HepG2 (cell line): ENCODE data around the gene PKM. TPM values are rescaled to one million over a fixed set of nuclear protein-coding genes. Genes with fewer than 3 reads are reported as not detected.

Experiments used
- AGO2 ChIP-seq: fragments of 200-400 bp; formaldehyde crosslinking; optimal IDR thresholded peaks from 2 replicates; pipeline ENCODE3; 2017; ENCODE audit warnings: mild to moderate bottlenecking, low read depth, low read length, moderate library complexity
- AHR ChIP-seq: IDR thresholded peaks from 2 replicates; pipeline ENCODE4 v1.6.1; 2018; ENCODE audit warnings: missing genetic modification reagents, missing compliant biosample characterization
- BRD4 ChIP-seq: sonication (generic); formaldehyde crosslinking; IDR thresholded peaks from 2 replicates; pipeline ENCODE4 v1.4.0; 2020; ENCODE audit warnings: missing genetic modification reagents
- CBFB ChIP-seq: sonication (generic); formaldehyde crosslinking; IDR thresholded peaks from 2 replicates; pipeline ENCODE4 v1.4.0; 2020; ENCODE audit warnings: missing genetic modification reagents
- CENPX ChIP-seq: sonication (generic); formaldehyde crosslinking; IDR thresholded peaks from 2 replicates; pipeline ENCODE4 v1.9.0; 2021; ENCODE audit warnings: mild to moderate bottlenecking, missing genetic modification reagents, moderate library complexity
- CHCHD3 ChIP-seq: sonication (generic); formaldehyde crosslinking; IDR thresholded peaks from 2 replicates; pipeline ENCODE4 v1.8.0; 2022; ENCODE audit warnings: mild to moderate bottlenecking, missing genetic modification reagents, moderate library complexity
- GABPA ChIP-seq, 2 experiments: IDR thresholded peaks; 2 replicates each; pipeline ENCODE4 v1.6.1; 2011 to 2016; ENCODE audit warnings: low read depth in 2 of 2, low read length in 1 of 2, missing biosample characterization in 1 of 2, missing genetic modification characterization in 1 of 2
- HIC2 ChIP-seq: sonication (generic); formaldehyde crosslinking; IDR thresholded peaks from 2 replicates; pipeline ENCODE4 v1.9.0; 2022; ENCODE audit warnings: low read depth, missing genetic modification reagents
- IRX3 ChIP-seq: sonication (generic); formaldehyde crosslinking; IDR thresholded peaks from 2 replicates; pipeline ENCODE4 v1.8.1; 2023; ENCODE audit warnings: mild to moderate bottlenecking, low read depth, missing genetic modification reagents, borderline replicate concordance
- JDP2 ChIP-seq: sonication (generic); formaldehyde crosslinking; IDR thresholded peaks from 2 replicates; pipeline ENCODE4 v1.8.1; 2022; ENCODE audit warnings: missing genetic modification reagents, borderline replicate concordance
- SMYD3 ChIP-seq: sonication (generic); formaldehyde crosslinking; IDR thresholded peaks from 2 replicates; pipeline ENCODE4 v1.8.1; 2023; ENCODE audit warnings: mild to moderate bottlenecking, missing genetic modification reagents
- STAT5B ChIP-seq: sonication (generic); formaldehyde crosslinking; IDR thresholded peaks from 2 replicates; pipeline ENCODE4 v1.4.0; 2020; ENCODE audit warnings: missing genetic modification reagents
- TEF ChIP-seq: sonication (generic); formaldehyde crosslinking; IDR thresholded peaks from 2 replicates; pipeline ENCODE4 v1.5.0; 2020; ENCODE audit warnings: missing genetic modification reagents
- THRA ChIP-seq: sonication (generic); formaldehyde crosslinking; IDR thresholded peaks from 2 replicates; pipeline ENCODE4 v1.4.0; 2020; ENCODE audit warnings: missing genetic modification reagents, borderline replicate concordance
- ZBED4 ChIP-seq: sonication (generic); formaldehyde crosslinking; IDR thresholded peaks from 2 replicates; pipeline ENCODE4 v1.4.0; 2020; ENCODE audit warnings: missing genetic modification reagents, borderline replicate concordance
- ZFP36L2 ChIP-seq: sonication (generic); formaldehyde crosslinking; IDR thresholded peaks from 2 replicates; pipeline ENCODE4 v1.4.0; 2020; ENCODE audit warnings: missing genetic modification reagents
- ZNF235 ChIP-seq: sonication (generic); formaldehyde crosslinking; IDR thresholded peaks from 2 replicates; pipeline ENCODE4 v1.8.1; 2023; ENCODE audit warnings: mild to moderate bottlenecking, missing genetic modification reagents, borderline replicate concordance
- ZNF282 ChIP-seq: fragments of 450-650 bp; IDR thresholded peaks from 2 replicates; pipeline ENCODE4 v1.6.1; 2018; ENCODE audit not compliant: partially characterized antibody
- ZNF747 ChIP-seq: sonication (generic); formaldehyde crosslinking; IDR thresholded peaks from 2 replicates; pipeline ENCODE4 v1.8.1; 2023; ENCODE audit warnings: missing genetic modification reagents, mild to moderate bottlenecking, borderline replicate concordance
- ZNF761 ChIP-seq: sonication (generic); formaldehyde crosslinking; conservative IDR thresholded peaks from 2 replicates; pipeline ENCODE4 v1.4.0; 2020; ENCODE audit warnings: mild to moderate bottlenecking, missing genetic modification reagents
- ZNF891 ChIP-seq: sonication (generic); formaldehyde crosslinking; IDR thresholded peaks from 2 replicates; pipeline ENCODE4 v1.5.0; 2020; ENCODE audit warnings: mild to moderate bottlenecking, missing genetic modification reagents
- ZSCAN25 ChIP-seq: sonication (generic); formaldehyde crosslinking; IDR thresholded peaks from 2 replicates; pipeline ENCODE4 v1.8.0; 2022; ENCODE audit warnings: mild to moderate bottlenecking, missing genetic modification reagents
- polyA plus RNA-seq, 8 experiments: library from polyadenylated mRNA; depleted of rRNA in 3 of 8; stranded (reverse) in 7 of 8; unstranded in 1 of 8; fragments of >200 nt; fragmentation: Illumina TruSeq in 4 of 8; extraction: Trizol in 4 of 8; gene quantifications; 2 replicates each; pipeline versions ENCODE4 v1.2.1 to v1.2.3, GENCODE V29; 2011 to 2016; ENCODE audit warnings: low read depth in 4 of 8, missing spikeins in 1 of 8, mixed read lengths in 1 of 8; ENCODE audit not compliant: insufficient read depth in 1 of 8
- total RNA-seq, 5 experiments: library from RNA; depleted of rRNA; stranded (reverse); fragments of >200 nt; fragmentation: Illumina TruSeq; extraction: Trizol; gene quantifications; 2 replicates each; pipeline ENCODE4 v1.2.3, GENCODE V29; 2016; ENCODE audit warnings: low read depth in 1 of 5

The PKM gene
- total and polyA plus RNA-seq, 2 of the 13 experiments (the other 11 are each of a cell fraction or from before 2014, with no cell fraction given): 488 to 780 TPM

- TF ChIP-seq ZNF891 (CRISPR knock-in tag) (peak; percentile 29; the same call in 1 of the 2 replicates), ZNF747 (peak; percentile 68; the same call in 1 of the 2 replicates), GABPA (IDR thresholded peaks at IDR 0.05; ENCODE audit: low read depth, low read length) (no peak), GABPA (CRISPR knock-in tag; IDR thresholded peaks at IDR 0.05; ENCODE audit: low read depth) (peak; percentile 41; the same call in 1 of the 2 replicates), HIC2 (no peak), BRD4 (CRISPR knock-in tag) (peak; percentile 96), CHCHD3 (CRISPR knock-in tag) (no peak), CBFB (CRISPR knock-in tag) (peak; percentile 61; the same call in 1 of the 2 replicates), ZBED4 (peak; percentile 32; the same call in 1 of the 2 replicates), JDP2 (CRISPR knock-in tag) (no peak; the same call in 1 of the 2 replicates), AGO2 (no peak), IRX3 (CRISPR knock-in tag) (no peak), ZNF282 (no peak), CENPX (CRISPR knock-in tag) (no peak), ZNF761 (CRISPR knock-in tag) (peak; percentile 79), ZFP36L2 (CRISPR knock-in tag) (peak; percentile 81; the same call in 1 of the 2 replicates), SMYD3 (peak; percentile 25), ZSCAN25 (CRISPR knock-in tag) (peak; percentile 49; the same call in 1 of the 2 replicates), STAT5B (CRISPR knock-in tag) (no peak), TEF (CRISPR knock-in tag) (no peak), THRA (CRISPR knock-in tag) (peak; percentile 58), ZNF235 (CRISPR knock-in tag) (peak; percentile 91), AHR (CRISPR knock-in tag) (0 out of 2 replicates have a peak, but pooled peaks have one; percentile 12)
These were observed at the start of gene PKM (continued) for GRCh38 chr15:72231066-72231832.
